ENCODE measurements around the gene TNS1.

TNS1 gene

DNA sequence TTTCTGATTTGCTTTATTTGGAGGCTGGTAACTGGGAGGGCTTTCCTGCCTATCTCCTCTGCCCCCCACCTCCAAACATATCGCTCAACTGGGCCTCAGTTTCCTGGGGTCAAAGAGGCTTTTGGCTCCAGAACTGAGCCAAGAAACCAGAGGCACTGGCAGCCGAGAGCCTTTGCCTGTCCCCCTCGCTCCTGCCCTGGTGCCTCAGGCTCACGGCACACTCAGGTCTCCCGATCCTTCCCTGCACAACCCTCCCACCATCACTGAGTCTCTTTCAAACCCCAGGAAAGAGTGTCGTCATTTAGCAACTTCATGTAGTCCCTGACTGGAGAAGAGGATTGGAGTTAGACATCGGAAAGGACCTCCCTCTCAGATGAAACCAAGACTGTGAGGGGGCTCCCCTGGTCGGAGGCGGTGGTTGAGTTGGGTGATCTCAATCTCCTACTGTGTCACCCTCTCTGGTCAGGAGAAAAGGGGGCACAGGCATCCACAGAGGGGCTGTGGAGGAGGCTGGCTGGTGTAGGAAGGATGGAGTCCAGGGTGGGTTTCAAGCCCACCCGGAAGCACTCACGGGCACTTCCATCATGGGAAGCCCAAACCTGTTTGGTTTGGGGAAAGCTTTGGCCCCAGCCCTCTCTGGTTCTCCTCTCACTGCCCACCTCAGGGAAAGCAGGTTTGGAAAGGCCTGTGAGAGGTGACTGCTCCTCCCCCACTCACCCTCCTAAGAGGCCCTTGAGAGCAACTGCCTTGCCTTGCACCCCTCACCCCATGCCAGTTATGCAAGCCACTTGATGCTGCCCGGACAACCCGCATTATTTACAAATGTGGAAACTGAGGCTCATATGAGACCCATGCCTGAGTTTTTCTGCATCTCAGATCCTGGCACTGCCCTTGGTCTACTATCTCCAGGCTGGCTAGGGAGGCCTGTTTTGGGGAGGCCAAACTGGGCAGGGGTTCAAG is 62.3 kb downstream of the TNS1 start:
- DNase-seq, result no peak

DNA sequence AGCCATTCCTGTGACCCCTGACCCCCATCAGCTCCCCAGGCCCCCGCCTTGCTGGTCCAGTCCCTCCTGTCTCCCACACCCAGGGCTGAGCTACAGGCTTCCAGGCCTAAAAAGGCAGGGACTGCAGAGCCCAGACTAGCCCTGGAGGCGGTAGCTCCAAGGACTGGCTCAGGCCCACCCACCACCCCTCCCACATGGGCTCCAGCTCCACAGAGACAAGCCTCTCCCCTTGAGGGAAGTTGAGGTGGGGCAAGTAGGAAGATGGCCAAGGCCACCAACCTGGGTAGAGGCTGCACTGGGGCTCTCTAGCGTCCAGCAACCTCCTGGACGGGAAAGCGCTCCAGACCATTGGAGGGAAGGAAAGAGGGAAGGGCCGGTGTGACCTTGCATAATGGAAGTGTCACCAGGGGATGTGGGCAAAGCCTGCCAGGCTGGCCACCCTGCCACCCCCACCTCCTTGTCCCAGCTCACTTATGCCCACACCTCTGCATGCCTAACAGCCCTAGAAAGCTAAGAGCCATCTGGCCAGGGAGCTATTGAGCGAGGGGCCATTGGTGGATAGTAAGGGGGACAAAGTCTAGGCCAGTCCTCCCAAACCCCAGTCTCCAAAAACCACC is 63.1 kb downstream of the TNS1 start:
- DNase-seq, result no peak

DNA sequence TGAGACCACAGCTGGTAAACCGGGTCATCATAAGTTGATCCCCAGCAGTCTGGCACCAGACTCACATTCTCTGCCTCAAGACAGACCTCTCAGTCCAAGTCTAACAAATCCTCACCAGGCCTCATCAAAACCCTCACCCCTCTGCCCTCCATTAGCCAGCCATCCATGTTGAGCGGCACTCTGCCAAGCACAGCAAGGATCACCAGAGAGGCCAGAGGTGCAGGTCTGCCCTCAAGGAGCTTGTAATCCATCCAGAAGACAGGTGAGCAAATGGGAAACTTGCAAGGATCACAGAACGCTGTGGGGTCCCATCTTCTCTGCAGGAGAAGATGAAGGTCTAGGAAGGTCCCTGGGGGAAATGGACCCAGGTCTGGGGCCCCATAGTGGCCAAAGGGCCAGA is 63.6 kb downstream of the TNS1 start:
- no peak for DNase-seq

DNA sequence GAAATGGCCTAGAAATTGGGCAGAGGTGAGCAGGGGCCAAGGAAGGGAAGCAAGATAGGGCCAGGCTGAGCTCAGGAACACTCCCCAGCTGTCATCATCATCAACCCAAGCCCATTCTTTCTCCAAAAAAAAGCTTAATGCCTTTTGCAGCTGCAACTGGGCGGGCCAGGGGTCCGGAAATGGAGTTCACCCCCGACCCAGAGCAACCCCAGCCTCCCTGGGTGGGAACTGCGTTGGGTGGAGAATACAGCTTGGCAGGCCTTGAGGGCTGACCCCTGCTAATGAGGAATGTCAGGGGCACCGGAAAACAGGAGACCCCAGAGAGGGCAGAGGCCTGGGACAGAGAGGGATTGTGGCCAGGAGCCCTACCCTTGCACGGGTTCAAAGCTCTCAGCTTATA is 64.8 kb downstream of the TNS1 start:
- DNase-seq, result no peak

DNA sequence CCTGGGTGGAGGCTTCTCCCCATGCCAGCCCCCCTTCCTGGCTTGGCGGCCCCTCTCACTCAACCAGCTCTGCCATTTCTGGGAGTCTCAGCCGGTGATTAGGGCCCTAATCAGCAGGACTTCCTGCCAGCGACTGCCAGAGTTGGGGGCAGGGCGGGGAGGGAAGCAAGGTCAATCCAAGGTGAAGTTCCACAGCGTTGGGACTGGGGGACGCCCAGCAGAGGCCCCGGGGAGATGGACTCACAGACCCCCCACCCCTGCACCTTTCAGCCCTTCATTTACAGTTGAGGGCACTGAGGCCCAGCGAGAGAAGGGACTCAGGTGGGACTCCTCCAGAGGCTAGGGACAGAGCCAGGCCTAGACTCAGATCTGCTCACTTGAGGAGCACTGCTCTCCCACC is 65.3 kb downstream of the TNS1 start:
- DNase-seq, result no peak

DNA sequence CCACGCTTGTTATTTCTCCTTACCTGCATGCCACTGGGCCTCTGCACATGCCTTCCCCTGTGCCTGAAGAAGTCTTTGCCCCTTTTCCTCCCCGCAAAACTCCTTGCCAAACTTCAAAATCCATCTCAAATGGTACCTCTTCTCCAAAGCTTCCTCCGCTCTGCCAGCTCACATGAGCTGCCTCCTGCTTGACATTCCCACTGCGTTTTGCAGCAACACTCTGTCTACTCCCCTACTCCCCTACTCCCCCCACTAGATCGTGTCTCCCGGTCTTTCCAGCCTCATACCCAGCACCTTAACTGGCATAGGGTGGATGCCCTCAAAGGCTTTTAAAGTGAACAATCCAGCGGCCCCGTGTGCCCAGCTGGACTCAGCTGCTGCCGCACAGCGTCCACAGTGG is 65.8 kb downstream of the TNS1 start:
- no peak for DNase-seq

DNA sequence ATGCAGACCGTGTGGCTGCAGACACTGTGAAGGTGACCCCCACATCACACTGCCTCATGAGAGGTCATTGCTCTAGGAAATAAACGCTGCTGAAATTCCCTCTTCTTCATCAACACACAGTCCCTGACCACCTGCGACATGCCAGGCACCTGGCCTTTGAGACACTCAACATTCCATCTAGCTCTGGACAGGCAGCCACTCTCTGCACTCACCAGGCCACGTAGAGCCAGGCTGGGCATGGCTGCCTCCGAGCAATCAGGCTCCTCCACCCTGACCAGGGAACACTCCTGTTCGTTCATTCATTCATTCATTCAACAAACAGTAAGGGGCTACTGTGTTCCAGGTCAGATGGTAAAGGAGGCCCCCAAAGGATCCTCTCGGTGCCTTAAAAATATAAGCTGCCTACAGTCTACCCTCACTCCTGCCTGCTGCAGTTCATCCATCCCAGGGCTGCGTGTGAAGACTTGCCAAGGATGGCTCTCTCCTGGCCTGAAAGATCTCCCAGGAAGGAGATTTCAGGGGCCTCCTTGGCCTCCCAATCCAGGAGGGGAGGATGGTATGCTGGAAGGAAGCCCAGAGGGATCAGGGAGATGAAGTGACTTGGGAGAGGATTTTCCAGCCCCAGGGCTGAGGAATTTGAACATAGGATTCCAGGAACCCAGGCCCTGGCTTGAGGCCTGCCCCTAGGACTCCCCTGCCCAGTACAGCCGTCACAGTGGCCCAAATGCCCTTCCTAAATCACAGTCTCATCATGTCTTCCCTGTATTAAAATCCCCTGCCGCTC is 66.7 kb downstream of the TNS1 start:
- no peak for DNase-seq

DNA sequence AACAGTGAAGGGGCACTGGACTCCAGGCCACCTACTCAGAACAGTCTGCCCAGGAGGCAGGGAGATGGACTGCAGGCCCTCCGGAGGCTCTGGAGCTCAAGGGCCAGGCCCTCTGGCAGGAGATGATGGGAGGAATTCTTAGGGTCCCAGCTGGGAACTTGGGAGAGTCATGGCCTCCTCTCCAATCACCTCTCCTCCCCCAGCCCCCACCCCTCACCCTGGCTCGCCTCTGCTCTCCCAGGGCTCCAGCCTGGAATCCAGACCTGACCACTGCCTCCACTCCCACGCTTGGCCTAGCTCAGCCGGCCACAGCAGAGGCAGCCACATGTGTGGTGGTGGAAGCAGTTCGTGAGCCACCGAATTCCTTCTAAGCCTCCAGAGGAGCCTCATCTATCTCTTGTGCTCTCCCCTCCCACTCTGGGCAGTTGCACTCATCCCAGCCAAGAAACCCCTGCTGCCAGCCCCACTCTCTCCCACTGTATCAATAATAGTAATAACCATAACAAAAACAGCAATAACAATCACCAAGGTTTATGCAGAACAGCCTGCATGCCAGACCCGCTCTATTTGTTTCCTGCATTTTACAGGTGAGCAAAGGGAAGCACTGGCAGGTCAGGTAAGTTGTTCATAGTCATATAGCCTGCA is 67.4 kb downstream of the TNS1 start:
- DNase-seq, result no peak

DNA sequence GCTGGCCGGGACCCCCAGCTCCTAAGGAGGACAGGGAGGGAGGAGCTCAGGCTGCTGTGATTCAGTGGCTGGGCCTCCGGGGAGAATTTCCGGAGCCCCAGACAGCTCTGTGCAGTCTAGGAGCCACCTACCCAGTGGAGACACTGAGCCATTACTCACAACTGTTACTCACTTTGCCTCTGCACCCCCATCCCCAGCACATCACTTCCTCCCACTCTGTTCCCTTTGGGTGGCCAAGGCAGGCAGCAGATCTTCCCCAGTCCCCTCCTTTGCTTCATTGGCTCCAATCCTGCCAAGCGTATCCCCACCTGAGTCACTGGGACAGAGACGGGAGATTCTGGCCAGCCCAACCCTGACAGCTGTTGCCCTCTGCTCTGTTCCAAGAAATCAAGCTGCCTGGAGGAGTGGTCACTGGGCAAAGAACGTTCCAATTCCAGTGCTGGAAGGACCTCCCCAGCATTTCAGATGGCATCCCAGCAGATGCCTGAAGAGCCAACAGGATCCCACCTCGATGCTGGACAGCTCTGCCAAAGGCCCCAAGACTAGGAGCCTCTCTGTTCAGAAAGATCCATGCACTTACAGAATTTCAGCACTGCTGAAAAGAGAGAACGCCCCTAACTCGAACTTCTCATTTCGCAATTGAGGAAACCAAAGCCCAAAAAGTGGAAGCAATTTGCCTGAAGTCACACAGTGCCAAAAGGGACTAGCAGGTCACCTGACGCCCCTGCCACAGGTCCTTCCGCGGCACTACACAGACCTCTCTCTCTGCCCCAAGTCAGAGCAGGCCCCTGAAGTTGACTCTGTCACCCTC is 68.3 kb downstream of the TNS1 start:
- no peak for DNase-seq

DNA sequence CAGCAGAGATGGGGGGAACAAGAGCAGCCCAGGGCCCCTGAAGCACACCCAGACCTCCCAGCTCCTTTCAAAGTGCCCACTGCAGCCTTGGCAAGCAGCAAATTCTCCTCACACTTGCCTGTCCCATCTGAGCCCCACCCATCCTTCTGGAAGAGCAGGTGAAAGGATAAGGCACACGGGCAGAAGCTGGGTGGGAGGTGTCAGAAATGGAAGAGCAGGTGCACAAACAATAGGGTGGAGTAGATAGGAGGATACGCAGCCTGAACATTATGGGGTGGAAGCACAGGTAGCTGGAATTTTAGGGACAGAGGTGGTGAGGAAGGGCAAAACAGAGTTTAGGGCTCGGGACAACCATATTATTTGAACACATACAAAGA is 69.2 kb downstream of the TNS1 start:
- DNase-seq, result peak; percentile 57

DNA sequence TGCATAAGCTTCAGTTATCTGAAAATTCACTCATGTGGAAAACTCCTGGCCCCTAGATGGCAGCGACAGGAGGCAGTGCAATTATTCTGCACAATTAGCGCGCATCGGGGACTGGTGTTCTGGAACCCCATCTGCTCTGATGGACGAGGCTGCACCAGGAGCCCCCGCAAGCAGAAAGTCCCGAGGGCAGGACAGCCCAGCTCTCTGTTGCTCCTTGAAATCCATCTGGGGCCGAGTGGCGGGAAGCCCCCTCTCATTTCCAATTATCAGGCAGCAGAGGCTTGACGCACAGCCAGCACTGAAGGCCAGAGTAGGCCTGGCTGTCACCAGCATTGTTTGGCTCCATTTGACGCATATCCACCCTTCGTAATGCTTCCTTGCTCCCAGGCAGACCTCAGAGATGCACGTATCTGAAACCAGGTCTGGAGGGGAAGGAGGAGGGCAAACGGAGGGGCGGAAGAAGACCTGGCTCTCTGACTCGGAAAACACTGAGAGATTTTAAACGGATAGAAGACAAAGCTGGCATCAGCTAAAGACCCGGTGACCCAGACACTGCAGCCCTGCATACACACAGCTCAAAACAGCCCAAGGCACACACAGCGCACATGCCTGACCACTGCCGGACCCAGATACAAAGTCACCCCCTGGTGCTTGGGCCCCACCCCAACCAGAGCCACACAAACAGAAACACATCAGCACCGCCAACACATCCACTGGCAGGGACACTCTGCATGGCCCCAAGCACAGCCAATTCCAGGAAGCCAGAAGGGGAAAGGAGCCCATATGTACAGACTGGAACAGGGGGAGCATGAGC is 69.8 kb downstream of the TNS1 start:
- peak; percentile 78 for DNase-seq

DNA sequence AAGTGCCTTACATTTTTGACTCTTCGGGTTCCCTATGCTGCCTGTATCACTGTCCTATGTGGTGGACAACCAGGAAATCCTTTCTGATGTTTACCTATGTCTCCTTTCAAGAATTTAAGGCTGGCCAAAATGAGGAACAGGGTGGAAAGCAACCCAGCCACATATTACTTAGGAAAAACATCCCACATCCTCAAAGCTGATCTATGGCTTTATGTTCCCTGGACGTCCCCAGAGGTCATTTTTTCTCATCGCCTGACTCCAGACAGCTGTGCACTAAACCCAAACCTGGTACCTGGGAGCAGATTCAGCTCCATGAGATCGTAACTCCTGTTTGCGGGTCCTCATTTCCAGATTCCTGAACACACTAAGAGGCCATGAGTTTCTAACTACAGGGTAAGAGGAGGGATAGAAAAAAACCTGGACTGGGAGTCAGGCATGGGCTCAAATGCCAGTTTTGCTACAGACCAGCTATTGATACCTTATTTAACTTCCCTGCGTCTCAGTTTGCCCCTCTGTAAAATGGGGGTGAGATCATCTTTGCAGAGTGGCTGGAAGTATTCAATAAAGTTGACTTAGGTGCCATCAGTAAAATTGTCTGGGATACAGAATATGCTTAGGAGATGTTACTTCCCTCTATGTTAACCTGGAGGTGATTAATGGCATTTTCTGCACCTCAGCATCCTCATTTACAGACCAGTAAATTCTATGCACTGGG is 70.8 kb downstream of the TNS1 start:
- no peak for DNase-seq

DNA sequence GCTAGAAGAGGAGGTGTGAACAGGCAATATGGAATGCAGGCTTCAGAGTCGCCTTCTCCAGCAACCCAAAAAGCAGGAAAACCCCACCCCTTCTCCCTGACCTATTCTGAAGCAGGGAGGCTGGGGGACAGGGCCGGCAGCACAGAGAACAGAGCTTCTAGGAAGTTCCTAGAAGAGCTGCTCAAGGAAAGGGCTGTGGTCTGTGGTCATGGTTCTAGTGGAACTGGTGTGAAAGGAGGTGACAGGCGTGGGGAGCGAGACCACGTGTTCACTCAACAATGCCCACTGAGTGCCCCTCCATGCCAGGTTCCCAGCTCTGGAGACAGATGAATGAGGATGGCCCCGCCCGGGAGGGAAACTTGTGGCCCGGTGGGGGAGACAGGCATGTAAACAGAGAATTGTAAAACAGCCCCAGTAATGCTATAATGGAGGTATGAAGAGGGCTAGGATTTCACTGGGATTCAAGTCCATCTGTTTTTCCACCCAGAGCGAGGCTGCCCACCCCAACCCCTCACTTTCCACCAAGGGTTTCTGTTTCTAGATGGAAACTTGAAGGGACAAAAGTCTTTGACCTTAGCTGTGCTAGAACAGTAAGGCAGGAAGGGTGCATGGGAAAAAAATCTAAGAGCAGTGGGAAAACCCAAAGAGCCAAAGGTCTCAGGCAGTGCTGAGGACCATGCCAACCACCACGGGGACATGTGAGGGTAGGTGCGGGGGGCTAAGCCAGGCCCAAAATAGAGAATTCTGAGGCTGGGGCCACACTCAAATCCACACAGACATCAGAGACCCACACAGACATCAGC is 71.8 kb downstream of the TNS1 start:
- peak; percentile 11 for DNase-seq

DNA sequence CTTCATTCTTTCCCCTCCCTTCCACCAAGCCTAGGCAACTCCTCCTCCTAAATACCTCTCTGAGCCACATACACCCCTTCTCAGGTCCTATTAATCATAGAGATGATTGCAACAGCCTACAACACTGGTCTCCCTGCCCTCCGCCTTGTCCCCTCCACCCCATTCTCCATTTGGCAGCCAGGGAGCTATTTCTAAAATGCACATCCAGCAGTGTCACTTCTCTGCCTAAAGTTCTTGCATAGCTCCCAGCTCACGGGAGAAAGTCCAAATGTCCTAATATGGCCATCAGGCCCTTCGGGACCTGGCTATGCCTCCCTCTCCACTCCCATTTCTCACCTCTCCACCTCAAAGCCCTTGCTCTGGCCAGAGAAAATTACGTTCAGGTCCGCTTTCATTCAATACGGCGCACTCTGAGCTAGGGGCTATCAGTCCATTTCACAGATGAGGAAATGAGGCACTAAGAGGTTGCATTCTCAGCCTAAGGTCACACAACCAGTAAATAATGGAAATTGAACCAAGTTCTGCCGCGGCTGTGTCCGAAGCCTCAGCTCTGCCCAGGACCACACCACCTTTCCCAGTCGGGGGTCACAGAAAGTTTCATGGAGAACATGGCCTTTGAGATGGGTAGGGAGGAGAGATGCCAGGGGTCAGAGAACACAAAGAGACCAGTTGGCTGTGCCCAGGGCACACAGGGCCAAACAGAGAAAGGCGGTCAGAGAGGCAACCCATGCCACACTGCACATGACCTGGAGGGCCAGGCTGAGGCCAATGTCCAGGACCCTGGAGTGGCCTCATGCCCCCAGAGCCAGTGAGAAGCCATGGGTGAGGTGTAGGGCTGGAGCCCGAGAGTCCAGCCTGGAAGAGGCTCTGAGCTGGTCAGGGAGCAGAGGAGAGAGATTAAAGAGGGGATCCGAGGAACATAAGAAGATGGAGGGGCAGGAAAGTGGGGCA is 72.8 kb downstream of the TNS1 start:
- DNase-seq, result no peak

DNA sequence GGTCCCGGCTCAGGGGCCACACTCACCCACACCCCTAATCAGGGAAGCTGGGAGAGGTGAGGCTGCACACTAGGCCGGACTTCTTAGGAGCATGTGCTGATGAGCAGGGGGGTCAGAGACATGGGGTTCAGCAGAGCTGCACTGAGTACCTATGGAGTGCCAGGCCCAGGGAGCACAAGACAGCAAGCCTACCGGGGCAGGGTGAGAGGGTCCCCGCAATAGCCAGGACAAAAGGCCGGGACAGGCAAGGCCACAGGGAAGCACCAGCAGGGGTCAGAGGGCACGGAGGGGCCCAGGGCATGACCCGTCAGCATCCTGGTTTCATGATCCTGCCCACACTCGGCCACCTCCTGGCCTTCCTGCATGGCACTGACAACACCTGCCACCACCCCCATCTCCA is 73.5 kb downstream of the TNS1 start:
- DNase-seq, result no peak

DNA sequence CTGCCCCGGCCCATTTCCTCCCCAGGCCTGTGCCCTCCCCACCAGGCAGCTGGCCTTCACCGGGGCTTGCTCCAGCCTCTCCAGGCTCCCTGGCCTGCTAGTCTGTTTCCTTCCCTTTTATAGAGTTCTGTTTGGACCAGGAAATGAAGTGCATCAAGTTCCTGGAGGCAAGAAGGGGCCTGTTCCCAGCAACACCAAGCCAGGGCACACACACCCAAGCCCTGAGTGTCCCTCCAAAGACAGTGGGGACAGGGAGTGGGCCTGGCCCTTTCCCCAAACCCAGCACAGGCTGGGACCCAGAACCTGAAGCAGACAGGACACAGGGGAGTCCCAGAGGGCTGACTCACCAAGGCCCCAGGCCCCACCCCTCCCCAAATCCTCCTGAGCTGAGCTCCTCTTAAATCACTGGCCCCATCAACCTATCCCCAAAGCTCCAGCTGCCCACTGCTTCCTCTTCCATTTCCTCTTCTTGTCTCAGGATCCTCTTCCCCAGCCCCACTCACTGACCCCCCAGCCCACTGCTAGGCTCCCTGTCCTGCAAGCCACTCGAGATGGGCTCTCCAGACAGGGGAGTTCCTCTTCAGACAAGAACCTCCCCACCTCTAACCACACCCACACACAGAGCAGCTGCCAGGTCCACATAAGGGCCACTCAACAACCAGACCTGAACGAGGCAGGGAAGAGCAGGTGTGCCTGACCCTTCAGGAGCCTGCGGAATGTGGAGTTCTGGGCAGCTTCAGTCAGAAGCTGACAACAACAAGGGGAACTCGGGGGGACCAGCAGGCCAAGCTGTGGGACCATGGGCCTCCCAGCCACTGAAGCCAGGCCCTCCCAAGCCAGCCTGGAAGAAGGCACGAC is 74.2 kb downstream of the TNS1 start:
- peak; percentile 87 for DNase-seq

DNA sequence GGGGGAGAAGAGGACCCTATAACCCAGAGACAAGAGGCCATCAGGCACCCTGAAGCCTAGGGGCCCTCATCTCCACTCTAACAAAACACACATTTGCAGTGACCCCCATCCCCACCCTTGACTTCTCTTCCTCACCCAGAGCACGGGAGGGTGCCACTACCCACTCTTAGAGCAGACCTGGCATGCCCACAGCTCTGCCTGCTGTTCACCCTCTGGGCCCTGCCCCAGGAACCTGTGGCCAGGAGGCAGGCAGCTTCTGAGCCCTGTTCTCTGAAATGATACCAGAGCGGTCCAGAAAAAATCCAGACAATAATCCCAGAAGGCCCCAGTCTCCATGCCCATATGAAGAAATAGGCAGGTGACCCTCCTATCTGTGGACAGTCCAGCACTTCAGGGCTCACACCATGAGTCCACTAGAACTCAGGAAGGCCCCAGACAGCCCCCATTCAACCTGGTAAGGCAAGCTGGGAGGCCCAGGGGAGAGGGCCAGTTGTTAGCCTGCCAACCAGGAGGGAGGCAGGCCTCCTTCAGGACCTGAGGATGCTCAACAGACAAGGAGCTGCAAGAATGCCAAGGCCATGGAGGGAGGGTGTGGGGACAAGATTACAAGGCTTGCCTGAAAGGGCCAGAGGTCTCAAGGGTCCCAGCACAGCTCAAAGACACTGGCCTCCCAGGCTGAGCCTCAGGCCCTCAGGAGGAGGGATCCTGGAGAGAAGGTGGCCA is 75.0 kb downstream of the TNS1 start:
- DNase-seq, result no peak

All from DMS79 (cell line).